ENCODE measurements around the gene RORC. TPM values are rescaled to one million over a fixed set of nuclear protein-coding genes. Genes with fewer than 3 reads are reported as not detected.

RORC gene
- total and polyA plus RNA-seq, 2 experiments from 2014 or later: not detected

- Histone ChIP-seq H3K27ac (no peak overlapping the region), H3K4me1 (ENCODE audit: low read depth) (no peaks in the 10 kb centered on the region), H3K36me3 (no peaks in the 10 kb centered on the region), H3K9me3 (ENCODE audit: low read depth) (no peaks in the 10 kb centered on the region), H3K4me3 (no peak overlapping the region), H3K27me3 (no peaks in the 10 kb centered on the region)
- TF ChIP-seq CTCF (IDR thresholded peaks at IDR 0.05; ENCODE audit: low read depth, low read length): no peak
- DNase-seq (ENCODE audit: low read depth in 1 of 2, low spot score in 1 of 2): peak in 1 of 2 donors; percentile 92
These were observed 36.3 kb upstream of the RORC start for GRCh38 chr1:151867765-151868411.

GRCh38 chr1:151867321-151867720, 35.7 kb upstream of the RORC start:
- Histone ChIP-seq H3K27me3 (no peaks in the 10 kb centered on the region), H3K4me1 (ENCODE audit: low read depth) (no peaks in the 10 kb centered on the region), H3K4me3 (no peak overlapping the region), H3K27ac (no peak overlapping the region), H3K9me3 (ENCODE audit: low read depth) (no peaks in the 10 kb centered on the region), H3K36me3 (no peaks in the 10 kb centered on the region)
- TF ChIP-seq CTCF (IDR thresholded peaks at IDR 0.05; ENCODE audit: low read depth, low read length): no peak
- DNase-seq (ENCODE audit: low read depth in 1 of 2, low spot score in 1 of 2): peak in 1 of 2 donors; percentile 21

- Histone ChIP-seq H3K27ac (no peak overlapping the region), H3K36me3 (no peaks in the 10 kb centered on the region), H3K9me3 (ENCODE audit: low read depth) (no peaks in the 10 kb centered on the region), H3K4me1 (ENCODE audit: low read depth) (no peaks in the 10 kb centered on the region), H3K27me3 (no peaks in the 10 kb centered on the region), H3K4me3 (no peak overlapping the region)
- TF ChIP-seq CTCF (IDR thresholded peaks at IDR 0.05; ENCODE audit: low read depth, low read length): no peak
- DNase-seq (ENCODE audit: low read depth in 1 of 2, low spot score in 1 of 2): peak in 1 of 2 donors; percentile 8
These were observed 32.8 kb upstream of the RORC start for GRCh38 chr1:151864411-151864810.

- Histone ChIP-seq H3K27me3 (no peaks in the 10 kb centered on the region), H3K36me3 (no peaks in the 10 kb centered on the region), H3K4me1 (ENCODE audit: low read depth) (no peaks in the 10 kb centered on the region), H3K9me3 (ENCODE audit: low read depth) (no peaks in the 10 kb centered on the region), H3K27ac (no peak overlapping the region), H3K4me3 (no peak overlapping the region)
- no peak for DNase-seq (ENCODE audit: low read depth in 1 of 2, low spot score in 1 of 2)
- no peak for TF ChIP-seq CTCF (IDR thresholded peaks at IDR 0.05; ENCODE audit: low read depth, low read length)
These were observed 31.0 kb upstream of the RORC start for GRCh38 chr1:151862604-151863003.

- H3K27ac ChIP-seq: no peak overlapping the region
- no peak overlapping the region for H3K4me3 ChIP-seq
- no peak for DNase-seq (ENCODE audit: low read depth in 1 of 2, low spot score in 1 of 2)
- no peaks in the 10 kb centered on the region for H3K9me3 ChIP-seq (ENCODE audit: low read depth)
- H3K36me3 ChIP-seq: no peaks in the 10 kb centered on the region
- no peaks in the 10 kb centered on the region for H3K27me3 ChIP-seq
- TF ChIP-seq CTCF (IDR thresholded peaks at IDR 0.05; ENCODE audit: low read depth, low read length): no peak
- H3K4me1 ChIP-seq (ENCODE audit: low read depth): peaks cover 3% of the 10 kb centered on the region
These were observed 29.0 kb upstream of the RORC start for GRCh38 chr1:151860504-151861187.
